ENCODE data around the gene HIVEP3.

The HIVEP3 gene

GRCh38 chr1:41690331-41690730, 228.4 kb downstream of the HIVEP3 start:
- DNase-seq: no peak
- CTCF ChIA-PET: interaction anchor here (1.3 kb wide), 1 partner anchor 9 kb away, joined by 3 read pairs; no protein-coding TSS in a partner anchor
- peaks cover 6% of the 10 kb centered on the region for H3K36me3 Mint-ChIP-seq
- H3K4me1 Mint-ChIP-seq: peaks cover 50% of the 10 kb centered on the region
- no peak overlapping the region for H3K4me3 Mint-ChIP-seq
- H3K27me3 Mint-ChIP-seq: peaks cover 4% of the 10 kb centered on the region
- H3K27ac Mint-ChIP-seq: no peak overlapping the region
- no peaks in the 10 kb centered on the region for H3K9me3 Mint-ChIP-seq

DNA sequence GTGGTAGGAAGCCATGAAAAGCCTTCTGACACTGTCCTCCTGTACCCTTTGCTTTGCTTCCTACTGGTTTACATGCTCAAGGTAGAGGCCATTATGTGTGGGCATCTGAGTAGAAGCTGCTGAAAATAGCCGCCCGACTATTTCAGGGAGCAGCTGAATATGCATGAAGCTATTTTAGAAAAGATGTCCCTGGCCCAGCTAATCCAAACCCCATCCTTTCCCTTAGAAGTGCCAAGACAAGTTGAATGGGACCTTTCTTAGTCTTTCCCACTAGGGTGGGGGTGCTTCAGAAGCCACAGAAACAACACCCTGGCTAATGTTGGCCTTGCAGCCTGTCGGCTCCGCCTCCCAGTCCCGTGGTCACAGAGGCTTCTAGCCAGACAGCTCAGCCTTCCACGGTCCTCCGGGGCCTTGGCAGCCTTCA, 229.2 kb downstream of the HIVEP3 start:
- H3K4me3 Mint-ChIP-seq: no peak overlapping the region
- DNase-seq: no peak
- peaks cover 6% of the 10 kb centered on the region for H3K36me3 Mint-ChIP-seq
- CTCF ChIA-PET: no interaction called here
- peaks cover 58% of the 10 kb centered on the region for H3K4me1 Mint-ChIP-seq
- no peaks in the 10 kb centered on the region for H3K9me3 Mint-ChIP-seq
- peaks cover 4% of the 10 kb centered on the region for H3K27me3 Mint-ChIP-seq
- no peak overlapping the region for H3K27ac Mint-ChIP-seq

DNA sequence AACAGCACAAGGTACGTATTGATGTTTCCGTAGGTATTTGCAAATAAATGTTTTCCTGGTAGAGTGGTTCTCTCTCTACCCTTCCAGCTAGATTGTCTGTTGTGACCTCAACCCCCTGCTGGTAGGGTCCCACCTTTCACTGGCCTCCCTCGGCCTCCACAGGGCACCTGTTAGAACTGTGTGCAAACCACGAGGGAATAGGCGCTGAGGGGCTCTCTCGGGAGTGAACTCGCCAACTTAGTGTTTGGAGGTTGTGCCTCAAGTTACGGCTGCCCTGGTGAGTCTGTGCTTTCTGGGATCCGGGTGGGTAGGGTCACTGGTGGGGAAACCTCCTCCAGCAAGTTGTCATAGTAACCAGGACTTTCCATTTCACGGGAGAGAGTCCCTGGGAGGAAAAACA, 229.6 kb downstream of the HIVEP3 start:
- CTCF ChIA-PET: no interaction called here
- H3K4me1 Mint-ChIP-seq: peaks cover 62% of the 10 kb centered on the region
- DNase-seq: no peak
- peaks cover 6% of the 10 kb centered on the region for H3K36me3 Mint-ChIP-seq
- peaks cover 4% of the 10 kb centered on the region for H3K27me3 Mint-ChIP-seq
- H3K9me3 Mint-ChIP-seq: no peaks in the 10 kb centered on the region
- H3K4me3 Mint-ChIP-seq: no peak overlapping the region
- H3K27ac Mint-ChIP-seq: no peak overlapping the region

DNA sequence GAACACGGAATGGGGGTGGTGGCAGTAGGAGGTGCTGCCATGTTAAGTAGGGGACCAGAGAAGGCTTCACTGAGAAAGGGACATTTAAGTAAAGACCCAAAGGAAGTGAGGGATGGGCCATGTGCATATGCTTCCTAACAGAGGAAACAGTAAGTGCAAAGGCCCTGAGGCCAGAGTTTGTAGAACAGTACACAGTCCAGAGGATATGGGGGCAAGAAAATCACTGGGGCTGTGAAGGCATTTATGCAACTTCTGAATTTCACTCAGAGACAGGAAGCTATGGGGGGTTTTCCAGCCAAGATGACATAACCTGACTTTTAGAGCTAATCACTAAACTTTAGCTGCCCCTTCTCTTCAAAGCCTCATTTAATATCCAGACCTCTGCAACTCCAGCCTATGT, 231.7 kb downstream of the HIVEP3 start:
- no peak for DNase-seq
- Mint-ChIP-seq H3K27ac (no peak overlapping the region), H3K9me3 (no peaks in the 10 kb centered on the region), H3K4me3 (no peak overlapping the region), H3K27me3 (peaks cover 4% of the 10 kb centered on the region), H3K4me1 (peaks cover 82% of the 10 kb centered on the region), H3K36me3 (peaks cover 6% of the 10 kb centered on the region)
- CTCF ChIA-PET: no interaction called here

DNA sequence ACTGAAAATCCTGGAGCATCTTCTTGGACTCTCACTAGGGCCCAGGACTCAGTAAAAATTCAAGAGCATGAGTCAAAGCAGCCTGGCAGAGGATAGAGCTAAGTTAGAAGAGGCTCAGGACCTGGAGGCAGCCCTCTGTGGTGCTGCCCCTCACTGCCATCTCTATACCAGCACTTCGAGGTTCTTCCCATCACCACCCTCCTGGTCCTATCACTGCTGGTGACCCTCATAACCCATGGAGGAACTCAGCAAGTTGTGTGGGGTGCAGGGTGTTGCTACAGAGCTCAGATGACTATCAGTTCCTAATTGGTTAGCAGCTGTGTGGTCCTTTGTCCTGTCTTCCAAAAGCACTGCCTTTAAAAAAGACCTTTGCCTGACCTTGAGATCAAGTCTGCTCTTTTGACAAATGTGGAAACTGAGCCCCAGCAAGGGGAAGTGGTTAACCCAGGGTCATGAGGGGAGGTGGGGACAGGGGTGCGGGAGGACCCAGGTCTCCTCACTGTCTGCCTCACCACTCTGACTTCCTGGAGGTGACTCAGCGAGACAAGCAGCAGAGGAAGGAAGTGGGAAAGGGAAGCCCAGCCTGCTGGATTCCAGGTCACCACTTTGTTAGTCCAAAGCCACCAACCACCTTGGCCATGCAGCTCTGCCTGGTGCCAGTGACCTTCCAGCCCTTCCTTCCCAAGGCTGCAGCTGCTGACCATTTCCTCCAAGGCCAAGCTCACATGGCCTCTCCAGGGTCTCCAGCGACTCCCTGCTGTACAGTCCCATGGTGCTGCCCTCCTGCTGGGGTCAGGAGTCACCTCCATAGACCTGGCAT, 234.8 kb downstream of the HIVEP3 start:
- Mint-ChIP-seq H3K27ac (peak overlapping the region; percentile 76), H3K9me3 (no peaks in the 10 kb centered on the region), H3K36me3 (peaks cover 5% of the 10 kb centered on the region), H3K4me1 (peaks cover 90% of the 10 kb centered on the region), H3K27me3 (no peaks in the 10 kb centered on the region), H3K4me3 (peak overlapping the region; percentile 19)
- CTCF ChIA-PET: interaction anchor here (1.6 to 2.1 kb wide), 2 partner anchors 10 to 25 kb away, joined by 6 to 11 read pairs; no protein-coding TSS in a partner anchor
- peak; percentile 57 for DNase-seq

DNA sequence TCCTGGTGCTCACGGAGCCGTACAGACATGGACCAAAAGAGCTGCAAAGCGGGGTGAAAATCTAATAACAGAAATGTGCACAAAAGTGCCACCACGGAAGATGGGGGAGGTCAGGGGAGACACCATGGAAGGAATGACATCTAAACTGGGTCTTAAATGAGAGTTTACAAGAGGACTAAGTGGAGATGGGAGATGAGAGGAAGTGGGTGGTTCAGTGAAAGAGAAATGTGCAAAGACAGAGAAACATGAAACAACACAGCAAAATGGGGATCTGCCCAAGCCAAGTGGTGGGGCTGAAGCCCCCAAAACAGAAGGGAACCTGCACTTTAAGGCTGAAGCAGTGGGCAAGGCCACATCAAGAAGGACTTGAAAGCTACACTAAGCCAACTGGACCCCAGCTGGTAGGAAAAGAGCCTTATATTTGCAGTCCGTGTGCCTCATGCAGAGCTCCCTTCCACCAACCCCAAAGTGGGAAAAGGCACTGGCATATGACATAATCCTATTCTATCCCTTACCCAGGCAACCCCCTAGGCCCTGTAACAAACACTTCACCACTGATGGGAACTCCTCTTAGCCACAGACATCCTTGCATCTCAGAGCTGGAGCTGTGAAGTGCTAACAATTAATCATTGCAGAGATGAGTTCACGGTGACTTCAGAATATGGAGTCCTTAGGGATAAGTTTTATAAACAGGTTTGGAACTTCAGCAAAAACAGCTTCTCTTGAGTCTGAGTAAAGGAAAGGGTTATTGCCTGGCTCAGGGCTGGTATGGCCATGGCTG, 235.7 kb downstream of the HIVEP3 start:
- H3K4me3 Mint-ChIP-seq: peak overlapping the region; percentile 19
- no peaks in the 10 kb centered on the region for H3K27me3 Mint-ChIP-seq

DNA sequence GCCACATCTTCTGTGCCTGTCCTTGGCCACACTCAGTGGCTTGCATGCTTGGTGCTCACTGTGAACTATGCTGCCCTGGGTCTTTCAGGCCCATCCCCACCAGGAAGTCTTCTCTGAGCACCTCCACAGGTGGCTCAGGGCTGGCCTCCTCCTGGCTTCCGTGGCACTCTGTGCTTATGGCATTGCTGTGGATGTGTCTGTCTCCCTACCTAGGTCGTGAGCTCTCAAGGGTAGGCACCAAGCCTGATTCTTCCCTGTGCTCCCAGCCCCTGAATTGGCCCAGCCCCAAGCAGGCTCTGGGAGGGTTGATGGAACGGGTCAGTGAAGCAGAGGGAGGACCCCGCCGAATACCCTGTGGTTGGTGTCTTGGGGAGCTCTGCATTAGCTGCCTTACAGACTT, 236.6 kb downstream of the HIVEP3 start:
- DNase-seq: peak; percentile 8
- H3K27ac Mint-ChIP-seq: no peak overlapping the region
- H3K4me3 Mint-ChIP-seq: no peak overlapping the region
- peaks cover 7% of the 10 kb centered on the region for H3K36me3 Mint-ChIP-seq
- no peaks in the 10 kb centered on the region for H3K27me3 Mint-ChIP-seq
- CTCF ChIA-PET: interaction anchor here (1.1 to 2.1 kb wide), 3 partner anchors 9 to 130 kb away, joined by 3 to 11 read pairs (median 3); no protein-coding TSS in a partner anchor
- H3K4me1 Mint-ChIP-seq: peaks cover 93% of the 10 kb centered on the region
- H3K9me3 Mint-ChIP-seq: no peaks in the 10 kb centered on the region

More for the DNA sequence above, 235.7 kb downstream of the HIVEP3 start:
- peak; percentile 22 for DNase-seq
- Mint-ChIP-seq H3K4me1 (peaks cover 94% of the 10 kb centered on the region), H3K36me3 (peaks cover 4% of the 10 kb centered on the region), H3K27ac (peak overlapping the region; percentile 76), H3K9me3 (no peaks in the 10 kb centered on the region)
- CTCF ChIA-PET: interaction anchor here (1.6 to 2.1 kb wide), 3 partner anchors 10 to 129 kb away, joined by 3 to 11 read pairs (median 6); no protein-coding TSS in a partner anchor

DNA sequence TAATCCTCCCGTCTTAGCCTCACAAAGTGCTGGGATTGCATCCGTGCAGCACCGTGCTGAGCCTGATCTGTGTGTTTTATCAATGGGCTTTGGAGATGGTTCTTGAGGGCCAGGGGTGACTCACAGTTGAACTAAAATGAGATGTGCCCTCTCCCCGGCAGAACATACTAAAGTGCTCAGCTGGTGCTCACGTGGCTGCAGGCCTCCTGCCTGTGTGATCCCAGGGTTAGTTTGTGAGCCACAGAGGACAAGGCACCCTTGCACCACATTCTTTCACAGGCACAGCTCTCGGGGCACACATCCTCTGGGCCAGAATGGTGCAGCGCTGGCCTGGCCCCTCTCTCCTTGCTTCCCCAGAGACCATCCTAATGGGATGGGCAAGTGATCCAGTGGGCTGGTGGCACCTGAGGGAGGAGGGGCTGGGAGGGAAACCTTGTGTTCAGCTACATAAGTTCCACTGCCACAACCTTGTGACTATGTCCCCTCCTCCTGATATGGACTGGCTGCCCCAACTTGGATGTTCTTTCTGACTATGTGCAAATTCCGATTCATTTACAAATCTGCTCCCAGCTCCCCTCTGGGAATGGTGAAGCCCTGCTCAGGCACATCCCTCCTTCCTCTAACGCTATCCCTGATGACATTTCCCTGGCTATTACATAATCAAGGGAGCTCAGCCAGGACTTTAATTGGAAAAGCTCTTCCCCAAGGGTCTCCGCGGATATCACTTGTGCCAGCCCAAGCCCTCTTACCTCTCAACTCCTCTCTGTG, 237.2 kb downstream of the HIVEP3 start:
- Mint-ChIP-seq H3K9me3 (no peaks in the 10 kb centered on the region), H3K27me3 (no peaks in the 10 kb centered on the region), H3K4me3 (no peak overlapping the region), H3K4me1 (peaks cover 93% of the 10 kb centered on the region), H3K27ac (peak overlapping the region; percentile 60), H3K36me3 (peaks cover 7% of the 10 kb centered on the region)
- peak; percentile 16 for DNase-seq
- CTCF ChIA-PET: interaction anchor here (1.1 to 1.6 kb wide), 2 partner anchors 9 to 130 kb away, joined by 3 read pairs; no protein-coding TSS in a partner anchor

GRCh38 chr1:41679994-41680393, 238.7 kb downstream of the HIVEP3 start:
- peaks cover 94% of the 10 kb centered on the region for H3K4me1 Mint-ChIP-seq
- H3K36me3 Mint-ChIP-seq: peaks cover 9% of the 10 kb centered on the region
- no peak for DNase-seq
- no peaks in the 10 kb centered on the region for H3K27me3 Mint-ChIP-seq
- no peaks in the 10 kb centered on the region for H3K9me3 Mint-ChIP-seq
- CTCF ChIA-PET: no interaction called here
- peak overlapping the region; percentile 49 for H3K27ac Mint-ChIP-seq
- no peak overlapping the region for H3K4me3 Mint-ChIP-seq

DNA sequence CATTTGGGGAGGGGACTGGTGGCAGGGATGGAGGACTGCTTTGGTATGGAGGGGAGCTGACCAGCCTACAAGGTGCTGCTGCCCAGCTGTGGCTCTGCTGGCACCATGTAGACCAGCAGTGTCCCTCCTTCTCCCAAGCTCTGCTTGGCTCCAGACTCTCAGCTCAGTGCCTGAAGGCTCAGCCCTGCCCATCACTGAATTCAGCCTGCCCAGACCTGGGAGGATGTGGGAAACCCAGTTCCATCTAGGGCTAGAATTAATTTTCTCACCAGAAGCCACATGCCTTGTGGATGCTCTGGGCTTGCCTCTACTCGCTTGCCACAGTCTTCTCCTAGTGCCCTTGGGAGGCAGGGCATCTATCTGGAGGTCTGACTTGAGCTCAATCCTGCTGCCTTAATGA, 239.2 kb downstream of the HIVEP3 start:
- peaks cover 9% of the 10 kb centered on the region for H3K36me3 Mint-ChIP-seq
- CTCF ChIA-PET: interaction anchor here (1.5 kb wide), 1 partner anchor 12 kb away, joined by 6 read pairs; no protein-coding TSS in a partner anchor
- peaks cover 94% of the 10 kb centered on the region for H3K4me1 Mint-ChIP-seq
- H3K27me3 Mint-ChIP-seq: no peaks in the 10 kb centered on the region
- no peaks in the 10 kb centered on the region for H3K9me3 Mint-ChIP-seq
- no peak overlapping the region for H3K4me3 Mint-ChIP-seq
- no peak for DNase-seq
- peak overlapping the region; percentile 49 for H3K27ac Mint-ChIP-seq

DNA sequence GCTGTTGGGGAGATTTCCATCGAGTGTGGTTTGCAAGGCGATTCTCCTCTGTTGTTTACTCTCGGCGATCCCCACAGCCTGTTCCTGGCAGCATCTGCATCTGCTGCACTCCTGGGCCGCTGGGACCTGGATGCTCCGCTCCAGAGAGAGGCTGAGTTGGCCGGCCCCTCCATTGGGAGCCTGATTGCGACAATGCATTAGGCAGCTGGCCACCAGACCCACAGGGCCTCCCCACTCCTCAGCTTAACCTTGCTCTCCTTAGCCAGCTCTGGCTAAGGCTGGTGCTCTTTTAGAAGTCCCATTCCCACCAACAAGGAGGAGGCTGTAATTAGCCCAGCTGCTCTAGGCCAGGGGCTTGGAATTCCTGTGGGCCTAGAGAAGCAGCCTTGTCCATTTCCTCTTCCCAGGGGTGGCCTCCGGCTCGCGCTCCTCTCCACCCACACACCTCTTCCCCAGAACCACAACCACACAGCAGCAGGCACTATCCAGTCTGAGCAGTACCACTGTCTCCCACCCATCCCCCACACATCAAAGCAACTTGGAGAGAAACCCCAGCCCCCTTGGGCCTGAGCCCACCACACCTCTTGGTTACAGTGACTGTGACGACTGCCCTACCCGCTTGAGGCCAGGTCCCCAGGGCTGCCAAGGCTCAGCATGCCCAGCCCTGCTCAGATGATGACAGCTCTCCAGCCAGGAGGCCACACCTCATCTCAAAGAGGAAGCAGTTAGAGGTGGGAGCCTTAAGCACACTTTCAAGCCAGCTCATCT, 240.4 kb downstream of the HIVEP3 start:
- DNase-seq: peak; percentile 41
- Mint-ChIP-seq H3K9me3 (no peaks in the 10 kb centered on the region), H3K27me3 (no peaks in the 10 kb centered on the region), H3K36me3 (peaks cover 9% of the 10 kb centered on the region), H3K27ac (peak overlapping the region; percentile 68), H3K4me3 (no peak overlapping the region), H3K4me1 (peaks cover 94% of the 10 kb centered on the region)
- CTCF ChIA-PET: interaction anchor here (1.5 kb wide), 1 partner anchor 10 kb away, joined by 6 read pairs; no protein-coding TSS in a partner anchor

DNA sequence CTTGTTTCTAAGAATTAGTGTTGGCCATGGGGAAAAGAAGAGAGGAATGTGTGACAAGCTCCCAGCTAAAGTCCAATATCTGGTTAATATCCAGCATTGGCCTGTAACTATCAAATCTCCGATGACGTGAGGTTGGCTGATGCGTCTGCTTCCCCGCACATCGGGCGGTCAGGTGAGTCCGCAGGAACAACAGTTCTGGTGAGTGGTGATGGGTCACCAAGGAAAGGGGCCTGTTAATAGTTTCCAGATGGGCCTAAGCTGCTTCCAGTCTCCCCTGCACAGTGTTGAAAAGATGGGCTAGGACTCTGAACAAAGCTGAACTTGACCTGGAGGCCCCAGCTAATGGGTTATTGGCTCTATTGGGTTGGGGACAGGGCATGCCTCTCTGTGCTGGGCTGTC, 241.1 kb downstream of the HIVEP3 start:
- CTCF ChIA-PET: no interaction called here
- H3K27me3 Mint-ChIP-seq: no peaks in the 10 kb centered on the region
- H3K9me3 Mint-ChIP-seq: no peaks in the 10 kb centered on the region
- peaks cover 9% of the 10 kb centered on the region for H3K36me3 Mint-ChIP-seq
- DNase-seq: no peak
- H3K4me1 Mint-ChIP-seq: peaks cover 94% of the 10 kb centered on the region
- H3K27ac Mint-ChIP-seq: no peak overlapping the region
- no peak overlapping the region for H3K4me3 Mint-ChIP-seq

- DNase-seq: no peak
- Mint-ChIP-seq H3K4me3 (peak overlapping the region; percentile 33), H3K4me1 (peaks cover 98% of the 10 kb centered on the region), H3K27me3 (no peaks in the 10 kb centered on the region), H3K36me3 (peaks cover 10% of the 10 kb centered on the region), H3K9me3 (no peaks in the 10 kb centered on the region), H3K27ac (peak overlapping the region; percentile 69)
- CTCF ChIA-PET: no interaction called here
Measured at GRCh38 chr1:41675401-41675800, 243.3 kb downstream of the HIVEP3 start.

All from activated naive CD4-positive, alpha-beta T cell treated with anti-CD3 and anti-CD28 coated beads, Interleukin-2, amount 10 ng/mL, durations not matched to agents 7 days and 5 days (primary cell).